ENCODE measurements around the gene RPL18A. TPM values are rescaled to one million over a fixed set of nuclear protein-coding genes. Genes with fewer than 3 reads are reported as not detected.

Gene RPL18A
- total and polyA plus RNA-seq, 2 of the 13 experiments (the other 11 are each of a cell fraction or from before 2014, with no cell fraction given), result 1,471 to 2,004 TPM

- no peak for TF ChIP-seq CSRNP2 (CRISPR knock-in tag; conservative IDR thresholded peaks at IDR 0.05; ENCODE audit: low read depth)
- no peak for TF ChIP-seq XRCC5 (optimal IDR thresholded peaks at IDR 0.05; ENCODE audit: low read length)
- TF ChIP-seq HNRNPK (IDR thresholded peaks at IDR 0.05; ENCODE audit: low read depth, low read length, poor library complexity, severe bottlenecking), result no peak
- no peak for TF ChIP-seq YEATS2 (CRISPR knock-in tag; IDR thresholded peaks at IDR 0.05; ENCODE audit: borderline replicate concordance)
- no peak for TF ChIP-seq ZNF143 (CRISPR knock-in tag; IDR thresholded peaks at IDR 0.05)
- no peak for TF ChIP-seq E2F5 (CRISPR knock-in tag; conservative IDR thresholded peaks at IDR 0.05)
- TF ChIP-seq HCFC1 (IDR thresholded peaks at IDR 0.05; ENCODE audit: low read depth, low read length), result no peak
- no peak for TF ChIP-seq ZNF740 (CRISPR knock-in tag; IDR thresholded peaks at IDR 0.05)
- no peak for TF ChIP-seq HDAC1 (CRISPR knock-in tag; IDR thresholded peaks at IDR 0.05)
- TF ChIP-seq MAFF (IDR thresholded peaks at IDR 0.05; ENCODE audit: low read depth, low read length), result no peak
- TF ChIP-seq THAP8 (CRISPR knock-in tag; IDR thresholded peaks at IDR 0.05; ENCODE audit: borderline replicate concordance), result no peak
- 0 out of 2 replicates have a peak, but pooled peaks have one; percentile 18 for TF ChIP-seq DRAP1 (CRISPR knock-in tag; IDR thresholded peaks at IDR 0.05)
- no peak for TF ChIP-seq JUN (CRISPR knock-in tag; IDR thresholded peaks at IDR 0.05)
- no peak for TF ChIP-seq RELA (CRISPR knock-in tag; IDR thresholded peaks at IDR 0.05)
- TF ChIP-seq ZFAT (CRISPR knock-in tag; conservative IDR thresholded peaks at IDR 0.05), result no peak
- no peak for TF ChIP-seq HIC2 (CRISPR knock-in tag; IDR thresholded peaks at IDR 0.05; ENCODE audit: low read depth)
- no peak for TF ChIP-seq CEBPZ (IDR thresholded peaks at IDR 0.05; ENCODE audit: low read length)
- TF ChIP-seq BATF2 (CRISPR knock-in tag; IDR thresholded peaks at IDR 0.05), result no peak
- TF ChIP-seq TOPORS (CRISPR knock-in tag; IDR thresholded peaks at IDR 0.05), result no peak
These were observed 30.0 kb downstream of the RPL18A start (continued) for GRCh38 chr19:17889609-17890214.

Measured in HepG2 (cell line).